HepG2 (cell line): ENCODE data around the gene MARCHF9. TPM values are rescaled to one million over a fixed set of nuclear protein-coding genes. Genes with fewer than 3 reads are reported as not detected.
A peak's percentile ranks its signal among the peaks of the same experiment; 100 is the strongest.

Experiments
- ATF7-NPFF ChIP-seq: sonication (generic); formaldehyde crosslinking; IDR thresholded peaks from 2 replicates; pipeline ENCODE4 v1.8.1; 2023; ENCODE audit warnings: mild to moderate bottlenecking, low read depth, missing genetic modification reagents, moderate library complexity
- DNMT3B ChIP-seq: conservative IDR thresholded peaks from 2 replicates; pipeline ENCODE4 v1.6.1; 2016; ENCODE audit warnings: missing biosample characterization, control low read depth
- GATAD2A ChIP-seq: IDR thresholded peaks from 2 replicates; pipeline ENCODE4 v1.6.1; 2016
- GTF3A ChIP-seq: sonication (generic); formaldehyde crosslinking; conservative IDR thresholded peaks from 2 replicates; pipeline ENCODE4 v1.4.0; 2020; ENCODE audit warnings: mild to moderate bottlenecking, missing genetic modification reagents
- HDAC2 ChIP-seq: sonication (generic); formaldehyde crosslinking; IDR thresholded peaks from 2 replicates; pipeline ENCODE4 v1.4.0; 2020; ENCODE audit warnings: missing genetic modification reagents
- HMG20B ChIP-seq: conservative IDR thresholded peaks from 2 replicates; pipeline ENCODE4 v1.6.1; 2016; ENCODE audit warnings: missing genetic modification reagents, missing compliant biosample characterization
- HOXA9 ChIP-seq: sonication (generic); formaldehyde crosslinking; IDR thresholded peaks from 2 replicates; pipeline ENCODE4 v1.8.1; 2022; ENCODE audit warnings: missing genetic modification reagents, mild to moderate bottlenecking, moderate library complexity, borderline replicate concordance
- IRX3 ChIP-seq: sonication (generic); formaldehyde crosslinking; IDR thresholded peaks from 2 replicates; pipeline ENCODE4 v1.8.1; 2023; ENCODE audit warnings: mild to moderate bottlenecking, low read depth, missing genetic modification reagents, borderline replicate concordance
- KLF12 ChIP-seq: sonication (generic); formaldehyde crosslinking; IDR thresholded peaks from 2 replicates; pipeline ENCODE4 v1.4.0; 2020; ENCODE audit warnings: missing genetic modification reagents, borderline replicate concordance
- REL ChIP-seq: sonication (generic); formaldehyde crosslinking; conservative IDR thresholded peaks from 2 replicates; pipeline ENCODE4 v1.8.0; 2022; ENCODE audit warnings: mild to moderate bottlenecking, missing genetic modification reagents, moderate library complexity
- SKIL ChIP-seq: sonication (generic); formaldehyde crosslinking; IDR thresholded peaks from 2 replicates; pipeline ENCODE4 v1.8.0; 2022; ENCODE audit warnings: missing genetic modification reagents, mild to moderate bottlenecking, moderate library complexity, borderline replicate concordance
- SP1 ChIP-seq, 2 experiments: fragments of 450-650 bp in 1 of 2; sonication (generic) in 1 of 2; formaldehyde crosslinking in 1 of 2; IDR thresholded peaks; 2 replicates each; pipeline versions ENCODE4 v1.4.0 to v1.6.1; 2016 to 2020; ENCODE audit warnings: missing genetic modification reagents in 1 of 2
- SP2 ChIP-seq: sonication (generic); formaldehyde crosslinking; IDR thresholded peaks from 2 replicates; pipeline ENCODE4 v1.5.1; 2020; ENCODE audit warnings: mild to moderate bottlenecking, missing genetic modification reagents
- SRY ChIP-seq: sonication (generic); formaldehyde crosslinking; IDR thresholded peaks from 2 replicates; pipeline ENCODE4 v1.8.0; 2022; ENCODE audit warnings: mild to moderate bottlenecking, missing genetic modification reagents
- TAF15 ChIP-seq: fragments of 200-400 bp; formaldehyde crosslinking; IDR thresholded peaks from one replicate; pipeline ENCODE4 v1.6.1; 2018; ENCODE audit warnings: mild to moderate bottlenecking, low read depth, low read length; ENCODE audit not compliant: poor library complexity, severe bottlenecking
- TBX3 ChIP-seq: fragments of 450-650 bp; IDR thresholded peaks from 2 replicates; pipeline ENCODE4 v1.6.1; 2017; ENCODE audit warnings: antibody characterized with exemption, mild to moderate bottlenecking, inconsistent platforms, borderline replicate concordance
- ZNF337 ChIP-seq: sonication (generic); formaldehyde crosslinking; IDR thresholded peaks from 2 replicates; pipeline ENCODE4 v1.5.1; 2020; ENCODE audit warnings: missing genetic modification reagents, low read depth, mild to moderate bottlenecking, borderline replicate concordance
- ZNF34 ChIP-seq: sonication (generic); formaldehyde crosslinking; IDR thresholded peaks from 2 replicates; pipeline ENCODE4 v1.4.0; 2020; ENCODE audit warnings: mild to moderate bottlenecking, missing genetic modification reagents, borderline replicate concordance
- ZNF546 ChIP-seq: sonication (generic); formaldehyde crosslinking; conservative IDR thresholded peaks from 2 replicates; pipeline ENCODE4 v1.8.1; 2023; ENCODE audit warnings: mild to moderate bottlenecking, missing genetic modification reagents
- ZNF580 ChIP-seq: IDR thresholded peaks from 2 replicates; pipeline ENCODE4 v1.6.1; 2016; ENCODE audit warnings: low read depth, borderline replicate concordance
- ZNF646 ChIP-seq: sonication (generic); formaldehyde crosslinking; IDR thresholded peaks from 2 replicates; pipeline ENCODE4 v1.9.0; 2021; ENCODE audit warnings: mild to moderate bottlenecking, missing genetic modification reagents
- polyA plus RNA-seq, 8 experiments: library from polyadenylated mRNA; depleted of rRNA in 3 of 8; stranded (reverse) in 7 of 8; unstranded in 1 of 8; fragments of >200 nt; fragmentation: Illumina TruSeq in 4 of 8; extraction: Trizol in 4 of 8; gene quantifications; 2 replicates each; pipeline versions ENCODE4 v1.2.1 to v1.2.3, GENCODE V29; 2011 to 2016; ENCODE audit warnings: low read depth in 4 of 8, missing spikeins in 1 of 8, mixed read lengths in 1 of 8; ENCODE audit not compliant: insufficient read depth in 1 of 8
- total RNA-seq, 5 experiments: library from RNA; depleted of rRNA; stranded (reverse); fragments of >200 nt; fragmentation: Illumina TruSeq; extraction: Trizol; gene quantifications; 2 replicates each; pipeline ENCODE4 v1.2.3, GENCODE V29; 2016; ENCODE audit warnings: low read depth in 1 of 5

MARCHF9 gene
- total and polyA plus RNA-seq, 2 of the 13 experiments (the other 11 are each of a cell fraction or from before 2014, with no cell fraction given), result 5.7 to 9.6 TPM

GRCh38 chr12:57765003-57765697 lies 10.2 kb downstream of the MARCHF9 start (continued):
- TF ChIP-seq ZNF646 (CRISPR knock-in tag) (no peak), HOXA9 (CRISPR knock-in tag) (peak; percentile 67; the same call in 1 of the 2 replicates), DNMT3B (CRISPR knock-in tag) (no peak), ZNF580 (CRISPR knock-in tag) (0 out of 2 replicates have a peak, but pooled peaks have one; percentile 77), SP1 (IDR thresholded peaks at IDR 0.05) (no peak), SP1 (CRISPR knock-in tag; IDR thresholded peaks at IDR 0.05) (no peak), SP2 (CRISPR knock-in tag) (no peak), SRY (CRISPR knock-in tag) (no peak), ZNF337 (no peak), ZNF546 (CRISPR knock-in tag) (peak; percentile 66), SKIL (CRISPR knock-in tag) (0 out of 2 replicates have a peak, but pooled peaks have one; percentile 10), HMG20B (CRISPR knock-in tag) (0 out of 2 replicates have a peak, but pooled peaks have one; percentile 28), ATF7-NPFF (CRISPR knock-in tag) (peak; percentile 36; the same call in 1 of the 2 replicates), TBX3 (no peak), IRX3 (CRISPR knock-in tag) (no peak; the same call in 1 of the 2 replicates), TAF15 (peak; percentile 53), REL (CRISPR knock-in tag) (peak; percentile 47; the same call in 1 of the 2 replicates), ZNF34 (CRISPR knock-in tag) (no peak), HDAC2 (CRISPR knock-in tag) (peak; percentile 24; the same call in 1 of the 2 replicates), GTF3A (CRISPR knock-in tag) (0 out of 2 replicates have a peak, but pooled peaks have one; percentile 6), GATAD2A (CRISPR knock-in tag) (no peak), KLF12 (no peak)
